Measurements from ENCODE around the gene APLNR. TPM values are rescaled to one million over a fixed set of nuclear protein-coding genes. Genes with fewer than 3 reads are reported as not detected.

APLNR gene
- not detected in 2 replicates for total RNA-seq (2014; rRNA removed; shearing (Covaris generic))

DNA sequence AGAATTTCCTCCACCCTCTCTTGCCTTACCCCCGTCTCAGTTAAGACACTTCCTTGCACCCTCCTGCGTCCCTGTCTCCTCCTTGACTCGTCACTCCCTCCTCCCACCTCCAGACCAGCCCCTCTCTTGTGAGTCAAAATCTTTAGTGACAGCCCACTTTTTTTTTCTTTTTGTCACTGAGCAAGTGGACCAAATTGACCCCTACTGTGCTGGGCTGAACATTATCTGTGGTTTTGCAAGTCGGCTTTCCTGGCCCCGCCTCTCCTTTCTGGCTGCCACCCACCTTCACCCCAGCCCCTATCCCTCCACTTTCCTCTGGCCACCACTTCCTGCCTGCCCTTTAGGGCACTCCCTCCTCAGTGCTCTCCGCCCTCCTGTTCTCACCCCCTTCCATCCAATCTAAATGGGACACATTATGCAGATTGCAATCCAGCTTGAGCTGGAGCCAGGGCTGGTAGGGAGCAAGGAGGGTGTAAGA is at the start of gene APLNR:
Gene APLNR, minus strand, starts transcription at position 47 of the 478 bp plus-strand sequence. CDS start 246 bp downstream, outside the sequence.

Other genes starting within 250 kb of the APLNR start
- not detected in 2 replicates for gene OR5AK2, start 248.3 kb downstream of the APLNR start, total RNA-seq (2014; rRNA removed; shearing (Covaris generic))
- not detected in 2 replicates for gene LRRC55, start 55.3 kb downstream of the APLNR start, total RNA-seq (2014; rRNA removed; shearing (Covaris generic))
- 63.2 and 72.4 TPM in 2 replicates for gene TNKS1BP1, start 87.7 kb upstream of the APLNR start, total RNA-seq (2014; rRNA removed; shearing (Covaris generic))
- gene SSRP1, start 98.6 kb upstream of the APLNR start, total RNA-seq (2014; rRNA removed; shearing (Covaris generic)), result 340 and 353 TPM in 2 replicates
- gene P2RX3, start 101.1 kb upstream of the APLNR start, total RNA-seq (2014; rRNA removed; shearing (Covaris generic)), result not detected in 2 replicates
- gene PRG3, start 143.9 kb upstream of the APLNR start, total RNA-seq (2014; rRNA removed; shearing (Covaris generic)), result not detected in 2 replicates
- gene PRG2, start 153.4 kb upstream of the APLNR start, total RNA-seq (2014; rRNA removed; shearing (Covaris generic)), result 0.58 and 0.64 TPM in 2 replicates
- gene SLC43A3, start 189.9 kb upstream of the APLNR start, total RNA-seq (2014; rRNA removed; shearing (Covaris generic)), result 110 and 116 TPM in 2 replicates
- gene RTN4RL2, start 223.3 kb upstream of the APLNR start, total RNA-seq (2014; rRNA removed; shearing (Covaris generic)), result 1.2 and 2.3 TPM in 2 replicates

Measured in A375 (cell line).